PC-9 (cell line): ENCODE measurements around the gene CHRNA4. TPM values are rescaled to one million over a fixed set of nuclear protein-coding genes. Genes with fewer than 3 reads are reported as not detected.

Experiments
- BruUV-seq: library from RNA; stranded (reverse); fragments of 400-500 nt; replicated peaks from 2 replicates; lab custom pipeline; 2021; lab: Mats Ljungman, UMichigan
- CTCF ChIA-PET: fragments of 300-600 bp; sonication (Branson Sonifier 250); formaldehyde crosslinking; loops from one replicate; lab custom pipeline; 2022; ENCODE audit warnings: antibody characterized with exemption; lab: Charles Lee
- POLR2A ChIA-PET: fragments of 300-600 bp; sonication (Branson Sonifier 250); formaldehyde crosslinking; loops from one replicate; lab custom pipeline; 2022; ENCODE audit warnings: antibody characterized with exemption; ENCODE audit not compliant: unreplicated experiment; lab: Charles Lee
- DNase-seq, 2 experiments: peaks; one replicate each; pipeline versions ENCODE4 v3.0.0 to v3.0.0-alpha.2; 2015 to 2022; ENCODE audit warnings: mixed read lengths in 1 of 2
- H2AFZ ChIP-seq: fragments of 200-600 bp; sonication (generic); 2 replicates; pipeline ENCODE4 v1.8.1; 2017; ENCODE audit warnings: antibody characterized with exemption
- H3F3A ChIP-seq: fragments of 200-600 bp; sonication (generic); 2 replicates; pipeline ENCODE4 v1.8.1; 2017; ENCODE audit warnings: antibody characterized with exemption, mild to moderate bottlenecking, low read depth; ENCODE audit not compliant: insufficient read depth
- H3K27ac ChIP-seq: fragments of 200-600 bp; sonication (generic); 2 replicates; pipeline ENCODE4 v1.6.1; 2016; ENCODE audit warnings: mixed run types
- H3K27me3 ChIP-seq: fragments of 200-600 bp; sonication (generic); 2 replicates; pipeline ENCODE4 v1.6.1; 2016; ENCODE audit warnings: low read depth, mixed run types; ENCODE audit not compliant: insufficient read depth
- H3K36me3 ChIP-seq: fragments of 200-600 bp; sonication (generic); 2 replicates; pipeline ENCODE4 v1.6.1; 2016; ENCODE audit warnings: low read depth, mixed run types
- H3K4me1 ChIP-seq: fragments of 200-600 bp; sonication (generic); replicated peaks from 2 replicates; pipeline ENCODE4 v1.6.1; 2016; ENCODE audit warnings: mixed run types; ENCODE audit not compliant: insufficient read depth
- H3K4me2 ChIP-seq: fragments of 200-600 bp; sonication (generic); 2 replicates; pipeline ENCODE4 v1.6.1; 2017; ENCODE audit warnings: mixed run types
- H3K4me3 ChIP-seq: fragments of 200-600 bp; sonication (generic); 2 replicates; pipeline ENCODE4 v1.6.1; 2016; ENCODE audit warnings: mixed run types
- H3K79me2 ChIP-seq: fragments of 200-600 bp; sonication (generic); 2 replicates; pipeline ENCODE4 v1.6.1; 2017; ENCODE audit warnings: low read depth, mixed run types
- H3K9me2 ChIP-seq: fragments of 200-600 bp; sonication (generic); 2 replicates; pipeline ENCODE4 v1.8.1; 2017; ENCODE audit warnings: mild to moderate bottlenecking; ENCODE audit not compliant: insufficient read depth
- H3K9me3 ChIP-seq: fragments of 200-600 bp; sonication (generic); 2 replicates; pipeline ENCODE4 v1.8.1; 2016; ENCODE audit warnings: low read depth; ENCODE audit not compliant: insufficient read depth
- H4K20me1 ChIP-seq: fragments of 200-600 bp; sonication (generic); 2 replicates; pipeline ENCODE4 v1.8.1; 2017; ENCODE audit not compliant: insufficient read depth
- CTCF ChIP-seq: fragments of 200-600 bp; sonication (generic); conservative IDR thresholded peaks from 2 replicates; pipeline ENCODE4 v1.6.1; 2017; ENCODE audit warnings: mixed run types, antibody characterized with exemption, mild to moderate bottlenecking, moderate library complexity
- EZH2 ChIP-seq: fragments of 200-600 bp; sonication (generic); IDR thresholded peaks from 2 replicates; pipeline ENCODE4 v1.8.0; 2017; ENCODE audit warnings: antibody characterized with exemption, low read depth
- intact Hi-C: fragments of 100-400 bp; cut with micrococcal nuclease; formaldehyde crosslinking; loops from one replicate; pipeline ENCODE4 v1.10.0; 2022; ENCODE audit not compliant: unreplicated experiment
- total RNA-seq: library from RNA; stranded (reverse); gene quantifications from 2 replicates; pipeline ENCODE4 v1.2.3, GENCODE V29; 2021

CHRNA4 gene
- total RNA-seq, 1 experiment from 2014 or later = not detected

GRCh38 chr20:63334356-63334755, 26.8 kb downstream of the CHRNA4 start:
- TF ChIP-seq EZH2 = no peak
- no peak for TF ChIP-seq CTCF
- DNase-seq = no peak
- POLR2A ChIA-PET = no interaction called here
- no peak overlapping the region for H3K4me3 ChIP-seq
- no peak overlapping the region for H3K27ac ChIP-seq
- no peaks in the 10 kb centered on the region for H3K36me3 ChIP-seq
- H3K9me2 ChIP-seq = no peaks in the 10 kb centered on the region
- BruUV-seq = no TSS peak
- peaks cover 12% of the 10 kb centered on the region; the same call in 1 of the 2 replicates for H3K4me1 ChIP-seq
- no peak overlapping the region for H3K4me2 ChIP-seq
- H2AFZ ChIP-seq = no peak overlapping the region
- peaks cover 77% of the 10 kb centered on the region for H3K27me3 ChIP-seq
- H3F3A ChIP-seq = peaks cover under 1% of the 10 kb centered on the region; the same call in 1 of the 2 replicates
- intact Hi-C loops = no loop called here
- no peaks in the 10 kb centered on the region for H3K79me2 ChIP-seq
- no peaks in the 10 kb centered on the region for H4K20me1 ChIP-seq
- CTCF ChIA-PET = no interaction called here
- no peaks in the 10 kb centered on the region for H3K9me3 ChIP-seq

- Histone ChIP-seq H3K36me3 (no peaks in the 10 kb centered on the region), H3K4me3 (no peak overlapping the region), H3K9me2 (no peaks in the 10 kb centered on the region), H3K9me3 (no peaks in the 10 kb centered on the region), H3K27ac (no peak overlapping the region), H2AFZ (no peak overlapping the region), H3K4me2 (no peak overlapping the region), H4K20me1 (no peaks in the 10 kb centered on the region), H3K27me3 (peaks cover 69% of the 10 kb centered on the region), H3F3A (no peaks in the 10 kb centered on the region), H3K79me2 (no peaks in the 10 kb centered on the region), H3K4me1 (peaks cover 12% of the 10 kb centered on the region; the same call in 1 of the 2 replicates)
- ChIA-PET POLR2A (no interaction called here), CTCF (no interaction called here)
- intact Hi-C loops = no loop called here
- BruUV-seq = no TSS peak
- TF ChIP-seq EZH2 (no peak), CTCF (no peak)
- no peak for DNase-seq
These were observed 27.8 kb downstream of the CHRNA4 start for GRCh38 chr20:63333241-63333836.

- Histone ChIP-seq H3F3A (no peaks in the 10 kb centered on the region), H3K4me2 (no peak overlapping the region), H3K79me2 (no peaks in the 10 kb centered on the region), H4K20me1 (no peaks in the 10 kb centered on the region), H3K9me3 (no peaks in the 10 kb centered on the region), H2AFZ (no peak overlapping the region), H3K4me3 (no peak overlapping the region), H3K27me3 (peaks cover 63% of the 10 kb centered on the region), H3K36me3 (no peaks in the 10 kb centered on the region), H3K27ac (no peak overlapping the region), H3K9me2 (no peaks in the 10 kb centered on the region), H3K4me1 (peaks cover 12% of the 10 kb centered on the region; the same call in 1 of the 2 replicates)
- no peak for TF ChIP-seq CTCF
- TF ChIP-seq EZH2 = no peak
- no peak for DNase-seq
- intact Hi-C loops = no loop called here
- BruUV-seq = no TSS peak
- ChIA-PET POLR2A (no interaction called here), CTCF (no interaction called here)
These were observed 28.5 kb downstream of the CHRNA4 start for GRCh38 chr20:63332488-63333240.
